Epithelial cell of proximal tubule (primary cell): ENCODE results near the gene NSRP1. TPM values are rescaled to one million over a fixed set of nuclear protein-coding genes. Genes with fewer than 3 reads are reported as not detected.

ENCODE experiments used
- DNase-seq: peaks from one replicate; pipeline ENCODE4 v3.0.0-alpha.2; 2011; ENCODE audit warnings: low read depth
- H3K4me3 ChIP-seq: 2 replicates; pipeline ENCODE4 v1.5.1; 2011; ENCODE audit warnings: low read depth, mild to moderate bottlenecking, low read length
- CTCF ChIP-seq: conservative IDR thresholded peaks from 2 replicates; pipeline ENCODE4 v1.5.1; 2012; ENCODE audit warnings: low read depth, mild to moderate bottlenecking, low read length
- total RNA-seq: library from RNA; depleted of rRNA; stranded (reverse); fragments of >200 nt; gene quantifications from 2 replicates; pipeline ENCODE4 v1.2.3, GENCODE V29; 2015

NSRP1 gene
- total RNA-seq, 1 donor from 2014 or later: 7.0 TPM

GRCh38 chr17:30174556-30174955 is 57.9 kb downstream of the NSRP1 start:
- DNase-seq: no peak
- no peak overlapping the region for H3K4me3 ChIP-seq
- no peak for TF ChIP-seq CTCF

GRCh38 chr17:30176855-30177254 is 60.2 kb downstream of the NSRP1 start:
- H3K4me3 ChIP-seq: no peak overlapping the region
- no peak for DNase-seq
- TF ChIP-seq CTCF: no peak

GRCh38 chr17:30186761-30187160 is 70.1 kb downstream of the NSRP1 start:
- no peak for TF ChIP-seq CTCF
- no peak overlapping the region for H3K4me3 ChIP-seq
- DNase-seq: no peak

- TF ChIP-seq CTCF: no peak
- no peak overlapping the region for H3K4me3 ChIP-seq
- DNase-seq: no peak
Measured at GRCh38 chr17:30187573-30187972, 71.0 kb downstream of the NSRP1 start.

GRCh38 chr17:30188211-30188939 is 71.8 kb downstream of the NSRP1 start:
- TF ChIP-seq CTCF: no peak
- peak; percentile 29 for DNase-seq
- no peak overlapping the region for H3K4me3 ChIP-seq

GRCh38 chr17:30191072-30191471 is 74.5 kb downstream of the NSRP1 start:
- TF ChIP-seq CTCF: no peak
- no peak overlapping the region for H3K4me3 ChIP-seq
- no peak for DNase-seq

- DNase-seq: no peak
- H3K4me3 ChIP-seq: no peak overlapping the region
- no peak for TF ChIP-seq CTCF
Measured at GRCh38 chr17:30196504-30196903, 79.9 kb downstream of the NSRP1 start.
